22Rv1 (cell line): ENCODE data around the gene C6orf15.

Source experiments
- ZFX ChIP-seq: fragments of 450-650 bp; IDR thresholded peaks from 2 replicates; pipeline ENCODE4 v1.6.1; 2017; ENCODE audit warnings: antibody characterized with exemption, borderline replicate concordance
- TF ChIP-seq, protein P1 (sequence below): fragments of 450-650 bp; IDR thresholded peaks from 2 replicates; pipeline ENCODE4 v1.5.1; 2017; ENCODE audit warnings: mild to moderate bottlenecking

DNA sequence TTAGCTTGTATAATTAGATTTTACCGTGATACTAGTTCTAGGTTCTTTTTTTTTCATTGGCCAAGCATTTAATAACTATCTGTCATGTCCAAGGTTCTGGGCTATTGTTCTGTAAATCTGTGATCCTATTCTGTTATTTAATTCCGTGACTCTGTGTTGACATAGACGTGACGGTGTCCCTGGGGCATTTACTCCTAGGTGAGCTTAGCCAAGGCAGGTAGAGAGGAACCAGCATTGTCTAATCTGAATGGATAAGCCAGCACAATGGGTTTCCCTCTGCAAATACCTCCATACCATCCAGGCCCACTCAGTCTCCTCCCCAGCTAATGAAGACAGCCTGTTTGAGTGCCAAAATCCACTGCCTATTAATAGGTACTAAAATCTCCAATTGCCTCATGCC, 16.8 kb upstream of the C6orf15 start:
- TF ChIP-seq, protein P1, sequence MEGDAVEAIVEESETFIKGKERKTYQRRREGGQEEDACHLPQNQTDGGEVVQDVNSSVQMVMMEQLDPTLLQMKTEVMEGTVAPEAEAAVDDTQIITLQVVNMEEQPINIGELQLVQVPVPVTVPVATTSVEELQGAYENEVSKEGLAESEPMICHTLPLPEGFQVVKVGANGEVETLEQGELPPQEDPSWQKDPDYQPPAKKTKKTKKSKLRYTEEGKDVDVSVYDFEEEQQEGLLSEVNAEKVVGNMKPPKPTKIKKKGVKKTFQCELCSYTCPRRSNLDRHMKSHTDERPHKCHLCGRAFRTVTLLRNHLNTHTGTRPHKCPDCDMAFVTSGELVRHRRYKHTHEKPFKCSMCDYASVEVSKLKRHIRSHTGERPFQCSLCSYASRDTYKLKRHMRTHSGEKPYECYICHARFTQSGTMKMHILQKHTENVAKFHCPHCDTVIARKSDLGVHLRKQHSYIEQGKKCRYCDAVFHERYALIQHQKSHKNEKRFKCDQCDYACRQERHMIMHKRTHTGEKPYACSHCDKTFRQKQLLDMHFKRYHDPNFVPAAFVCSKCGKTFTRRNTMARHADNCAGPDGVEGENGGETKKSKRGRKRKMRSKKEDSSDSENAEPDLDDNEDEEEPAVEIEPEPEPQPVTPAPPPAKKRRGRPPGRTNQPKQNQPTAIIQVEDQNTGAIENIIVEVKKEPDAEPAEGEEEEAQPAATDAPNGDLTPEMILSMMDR: no peak
- TF ChIP-seq ZFX: no peak
